Stomach (tissue), 4 donors: Measurements from ENCODE around the gene SLC38A10.

ENCODE experiments used
- EP300 ChIP-seq: sonication (generic); formaldehyde crosslinking; IDR thresholded peaks from one replicate; pipeline ENCODE4 v1.6.1; 2017; ENCODE audit warnings: antibody characterized with exemption
- POLR2A ChIP-seq, 4 donors: fragments of 450-650 bp; IDR thresholded peaks; one replicate each; pipeline ENCODE4 v1.6.1; 2016; ENCODE audit warnings: antibody characterized with exemption in 4 of 4, control low read depth in 2 of 4, mild to moderate bottlenecking in 1 of 4, moderate library complexity in 1 of 4
- POLR2AphosphoS5 ChIP-seq, 3 donors: sonication (generic); formaldehyde crosslinking; IDR thresholded peaks; one replicate each; pipeline ENCODE4 v1.6.1; 2016; ENCODE audit warnings: antibody characterized with exemption in 3 of 3
- TF ChIP-seq, protein P1 (sequence below), 7 experiments: fragments of 450-650 bp in 4 of 7; fragments of 200-600 bp in 3 of 7; sonication (generic) in 3 of 7; IDR thresholded peaks; one replicate each; pipeline ENCODE4 v1.5.1; 2016 to 2019; ENCODE audit warnings: antibody characterized with exemption in 7 of 7, control low read depth in 2 of 7, mild to moderate bottlenecking in 1 of 7

DNA sequence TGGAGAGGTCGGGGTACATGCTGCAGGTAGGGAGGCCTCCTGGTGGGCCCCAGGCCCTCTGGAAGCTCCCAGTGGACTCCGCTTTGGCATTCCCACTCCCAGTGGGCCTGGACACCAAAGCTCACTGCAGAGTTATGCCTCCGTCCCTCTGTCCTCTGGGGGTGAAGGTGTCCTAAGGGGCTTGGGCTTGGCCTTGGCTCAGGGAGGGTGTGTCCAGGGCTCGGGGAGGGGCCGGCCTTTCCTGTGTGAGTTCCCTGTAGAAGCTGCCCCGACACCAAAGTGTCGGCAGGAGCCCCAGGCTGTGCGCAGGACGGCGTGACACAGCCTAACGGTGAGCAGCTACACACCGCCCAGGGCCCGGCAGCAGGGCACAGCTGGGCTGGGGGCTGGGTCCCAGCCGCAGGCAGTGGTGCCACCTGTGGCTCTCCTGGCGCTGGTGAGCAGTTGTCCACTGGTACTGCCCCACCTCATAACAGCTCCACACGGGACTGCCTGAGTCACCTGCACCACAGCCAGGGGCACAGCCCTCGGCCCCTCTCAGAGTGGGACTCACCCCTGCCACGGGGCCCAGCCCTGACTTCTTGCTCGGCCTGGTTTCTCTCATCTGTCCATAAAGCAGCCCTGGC is 62.4 kb downstream of the SLC38A10 start:
- no peak for TF ChIP-seq POLR2A (IDR thresholded peaks at IDR 0.05)
- TF ChIP-seq EP300 = no peak
- TF ChIP-seq, protein P1, sequence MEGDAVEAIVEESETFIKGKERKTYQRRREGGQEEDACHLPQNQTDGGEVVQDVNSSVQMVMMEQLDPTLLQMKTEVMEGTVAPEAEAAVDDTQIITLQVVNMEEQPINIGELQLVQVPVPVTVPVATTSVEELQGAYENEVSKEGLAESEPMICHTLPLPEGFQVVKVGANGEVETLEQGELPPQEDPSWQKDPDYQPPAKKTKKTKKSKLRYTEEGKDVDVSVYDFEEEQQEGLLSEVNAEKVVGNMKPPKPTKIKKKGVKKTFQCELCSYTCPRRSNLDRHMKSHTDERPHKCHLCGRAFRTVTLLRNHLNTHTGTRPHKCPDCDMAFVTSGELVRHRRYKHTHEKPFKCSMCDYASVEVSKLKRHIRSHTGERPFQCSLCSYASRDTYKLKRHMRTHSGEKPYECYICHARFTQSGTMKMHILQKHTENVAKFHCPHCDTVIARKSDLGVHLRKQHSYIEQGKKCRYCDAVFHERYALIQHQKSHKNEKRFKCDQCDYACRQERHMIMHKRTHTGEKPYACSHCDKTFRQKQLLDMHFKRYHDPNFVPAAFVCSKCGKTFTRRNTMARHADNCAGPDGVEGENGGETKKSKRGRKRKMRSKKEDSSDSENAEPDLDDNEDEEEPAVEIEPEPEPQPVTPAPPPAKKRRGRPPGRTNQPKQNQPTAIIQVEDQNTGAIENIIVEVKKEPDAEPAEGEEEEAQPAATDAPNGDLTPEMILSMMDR (IDR thresholded peaks at IDR 0.05) = no peak
- no peak for TF ChIP-seq POLR2AphosphoS5 (IDR thresholded peaks at IDR 0.05)
